B cell (primary cell): ENCODE results near the gene COL2A1. TPM values are rescaled to one million over a fixed set of nuclear protein-coding genes. Genes with fewer than 3 reads are reported as not detected.

Experiments
- ATAC-seq: fragments of 200-7000 bp; cut with Tn5 transposase; one replicate; pipeline ENCODE4 v1.10.0; 2021; ENCODE audit warnings: low read depth, mild to moderate bottlenecking, moderate number of reproducible peaks, moderate library complexity
- CTCF ChIA-PET: fragments of 350-600 bp; sonication (Branson Sonifier 250); formaldehyde crosslinking; loops from one replicate; lab custom pipeline; 2021; ENCODE audit warnings: antibody characterized with exemption, inconsistent platforms; lab: Charles Lee
- POLR2A ChIA-PET: fragments of 350-600 bp; sonication (Branson Sonifier 250); formaldehyde crosslinking; loops from one replicate; lab custom pipeline; 2021; ENCODE audit warnings: antibody characterized with exemption; lab: Charles Lee
- DNase-seq: peaks from one replicate; pipeline ENCODE4 v3.0.0; 2013
- H2AFZ ChIP-seq: 2 replicates; pipeline ENCODE4 v1.6.1; 2012; ENCODE audit warnings: mild to moderate bottlenecking, low read depth, low read length; ENCODE audit not compliant: insufficient read depth, poor library complexity, severe bottlenecking
- H3K27ac ChIP-seq, 2 donors: 1 replicate in 1 of 2; 2 replicates in 1 of 2; pipeline ENCODE4 v1.5.1; 2012 to 2013; ENCODE audit warnings: low read length in 2 of 2, mild to moderate bottlenecking in 2 of 2, moderate library complexity in 1 of 2
- H3K27me3 ChIP-seq, 4 experiments: fragments of 200-600 bp in 1 of 4; sonication (generic) in 1 of 4; replicated peaks in 1 of 4; 1 replicate in 2 of 4; 2 replicates in 2 of 4; pipeline versions ENCODE4 v1.6.1 to v1.7.0; 2013 to 2016; ENCODE audit warnings: low read length in 3 of 4, mild to moderate bottlenecking in 2 of 4, mixed read lengths in 1 of 4, moderate library complexity in 1 of 4; ENCODE audit not compliant: insufficient read depth in 4 of 4, control insufficient read depth in 3 of 4; ENCODE audit errors: control extremely low read depth in 1 of 4
- H3K36me3 ChIP-seq, 2 experiments: replicated peaks in 1 of 2; 1 replicate in 1 of 2; 2 replicates in 1 of 2; pipeline versions ENCODE4 v1.6.1 to v1.7.1; 2013; ENCODE audit warnings: low read length in 1 of 2; ENCODE audit not compliant: insufficient read depth in 2 of 2, control insufficient read depth in 1 of 2; ENCODE audit errors: control extremely low read depth in 1 of 2, extremely low read depth in 1 of 2
- H3K4me1 ChIP-seq, 2 donors: fragments of 200-600 bp in 1 of 2; sonication (generic) in 1 of 2; 1 replicate in 1 of 2; 2 replicates in 1 of 2; pipeline versions ENCODE4 v1.5.1 to v1.6.1; 2013 to 2017; ENCODE audit warnings: low read length in 2 of 2; ENCODE audit not compliant: control insufficient read depth in 2 of 2, insufficient read depth in 2 of 2
- H3K4me2 ChIP-seq: replicated peaks from 2 replicates; pipeline ENCODE3; 2012; ENCODE audit warnings: mild to moderate bottlenecking, low read depth, low read length; ENCODE audit not compliant: poor library complexity, severe bottlenecking
- H3K4me3 ChIP-seq, 5 experiments: fragments of 200-600 bp in 1 of 5; sonication (generic) in 1 of 5; 1 replicate in 3 of 5; 2 replicates in 2 of 5; pipeline versions ENCODE4 v1.5.1 to v1.7.0; 2011 to 2016; ENCODE audit warnings: low read length in 4 of 5, mild to moderate bottlenecking in 4 of 5, low read depth in 2 of 5, control low read depth in 1 of 5, moderate library complexity in 1 of 5; ENCODE audit not compliant: insufficient read depth in 1 of 5; ENCODE audit errors: control extremely low read depth in 1 of 5, extremely low read depth in 1 of 5
- H3K79me2 ChIP-seq: fragments of 200-600 bp; sonication (generic); one replicate; pipeline ENCODE4 v1.6.0; 2016; ENCODE audit warnings: low read length; ENCODE audit not compliant: control insufficient read depth, insufficient read depth
- H3K9ac ChIP-seq: fragments of 200-600 bp; sonication (generic); 2 replicates; pipeline ENCODE4 v1.6.1; 2017; ENCODE audit warnings: mild to moderate bottlenecking, low read length, moderate library complexity
- H3K9me3 ChIP-seq, 3 donors: one replicate each; pipeline versions ENCODE4 v1.6.1 to v1.7.1; 2013; ENCODE audit warnings: low read length in 2 of 3; ENCODE audit not compliant: control insufficient read depth in 2 of 3, insufficient read depth in 1 of 3; ENCODE audit errors: control extremely low read depth in 1 of 3
- H4K20me1 ChIP-seq: 2 replicates; pipeline ENCODE4 v1.6.0; 2012; ENCODE audit warnings: mild to moderate bottlenecking, low read length; ENCODE audit not compliant: insufficient read depth, control insufficient read depth, poor library complexity, severe bottlenecking
- H3K27ac Mint-ChIP-seq: one replicate; pipeline ENCODE4 v1.8.0; 2021; ENCODE audit warnings: mixed read lengths
- H3K27me3 Mint-ChIP-seq: one replicate; pipeline ENCODE4 v1.8.0; 2021; ENCODE audit warnings: mixed read lengths
- H3K4me1 Mint-ChIP-seq: one replicate; pipeline ENCODE4 v1.8.0; 2021; ENCODE audit warnings: mixed read lengths
- H3K4me3 Mint-ChIP-seq: one replicate; pipeline ENCODE4 v1.8.0; 2021; ENCODE audit warnings: mixed read lengths
- H3K9me3 Mint-ChIP-seq: one replicate; pipeline ENCODE4 v1.8.0; 2022; ENCODE audit warnings: mixed read lengths; ENCODE audit not compliant: insufficient read depth
- CTCF ChIP-seq: fragments of 200-600 bp; IDR thresholded peaks from one replicate; pipeline ENCODE4 v1.8.0; 2022; ENCODE audit warnings: antibody characterized with exemption, mild to moderate bottlenecking
- EZH2 ChIP-seq: IDR thresholded peaks from 2 replicates; pipeline ENCODE4 v1.6.1; 2012; ENCODE audit warnings: borderline replicate concordance, low read depth, mild to moderate bottlenecking, moderate library complexity, low read length; ENCODE audit not compliant: insufficient read depth, poor library complexity, severe bottlenecking
- WGBS: methylation state at CpG from one replicate; pipeline ENCODE4 v1.1.5; 2013; ENCODE audit warnings: missing lambda C conversion rate; ENCODE audit not compliant: insufficient coverage; 5-methylcytosine and 5-hydroxymethylcytosine counted together
- intact Hi-C: fragments of 100-400 bp; cut with micrococcal nuclease; formaldehyde crosslinking; loops from one replicate; pipeline ENCODE4 v1.10.0; 2022
- polyA plus RNA-seq: library from polyadenylated mRNA; depleted of rRNA; stranded (reverse); fragments of >200 nt; gene quantifications from 2 replicates; pipeline ENCODE4 v1.2.3, GENCODE V29; 2012
- total RNA-seq, 2 donors: library from RNA; stranded (reverse); fragments of 120-200 nt in 1 of 2; gene quantifications; 1 replicate in 1 of 2; 2 replicates in 1 of 2; pipeline versions ENCODE4 v1.2.3 to v1.2.4, GENCODE V29; 2013 to 2022

Gene COL2A1
- total and polyA plus RNA-seq, 2 donors (not counting 1 experiment from before 2014, with no cell fraction given), result not detected

DNA sequence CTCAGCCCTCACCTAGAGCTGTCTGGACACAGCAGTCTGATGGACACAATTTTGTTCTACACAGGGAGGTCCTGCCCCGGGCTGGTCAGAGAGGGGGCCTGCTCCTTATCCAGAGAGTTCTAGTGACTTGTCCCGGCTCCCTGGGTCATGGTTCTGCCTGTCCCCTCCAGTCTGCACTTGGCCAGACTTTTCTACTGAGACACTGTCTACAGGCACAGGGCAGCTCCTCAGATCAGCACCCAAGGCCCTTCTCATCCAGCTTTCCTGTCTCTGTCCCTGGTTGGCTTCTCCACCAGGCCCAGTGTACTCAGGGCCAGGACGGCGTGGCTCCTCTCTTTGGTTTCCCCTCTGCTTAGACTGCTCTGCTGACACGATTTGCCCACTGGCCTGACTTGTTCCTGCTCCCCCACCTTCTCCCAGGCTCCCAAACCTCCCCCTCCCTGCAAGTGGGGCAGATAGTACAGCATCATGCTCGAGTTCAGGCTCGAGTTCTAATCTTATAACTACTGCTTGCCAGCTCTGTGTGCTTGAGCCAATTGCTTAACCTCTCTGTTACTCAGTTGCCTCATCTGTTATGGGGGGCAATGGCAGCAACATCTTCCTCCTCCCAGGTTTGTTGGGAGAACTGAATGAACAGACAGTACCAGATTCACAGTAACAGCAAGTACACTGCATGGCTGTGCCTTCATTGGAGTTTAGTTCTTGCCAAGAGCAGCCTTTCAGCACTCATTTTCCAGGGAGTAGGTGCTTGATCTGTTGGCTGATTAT is 22.0 kb upstream of the COL2A1 start:
- no peaks in the 10 kb centered on the region for H3K79me2 ChIP-seq
- H3K27ac Mint-ChIP-seq, result no peak overlapping the region
- H3K9ac ChIP-seq, result no peak overlapping the region
- H3K4me1 Mint-ChIP-seq, result peaks cover 10% of the 10 kb centered on the region
- no peak overlapping the region for H3K4me2 ChIP-seq
- no peaks in the 10 kb centered on the region for H3K9me3 Mint-ChIP-seq
- peaks cover 5 to 9% of the 10 kb centered on the region in 2 donors for H3K4me1 ChIP-seq
- ATAC-seq, result no peak
- H3K4me3 Mint-ChIP-seq, result no peak overlapping the region
- POLR2A ChIA-PET, result no interaction called here
- WGBS, result 89% methylated on average over 7 of the region's 7 CpGs
- no peaks in the 10 kb centered on the region for H3K36me3 ChIP-seq
- H4K20me1 ChIP-seq, result no peaks in the 10 kb centered on the region
- peaks cover 9% of the 10 kb centered on the region for H3K27me3 Mint-ChIP-seq
- no peak overlapping the region for H3K27ac ChIP-seq
- TF ChIP-seq CTCF, result no peak
- TF ChIP-seq EZH2, result no peak
- H3K27me3 ChIP-seq, result peaks cover 0 to 5% (median 0%) of the 10 kb centered on the region in 4 experiments
- intact Hi-C loops, result no loop called here
- no peak overlapping the region for H2AFZ ChIP-seq
- H3K4me3 ChIP-seq, result no peak overlapping the region
- DNase-seq, result no peak
- CTCF ChIA-PET, result no interaction called here
- no peaks in the 10 kb centered on the region for H3K9me3 ChIP-seq

- CTCF ChIA-PET, result no interaction called here
Observed at GRCh38 chr12:48025281-48025680, 21.0 kb upstream of the COL2A1 start.

More at GRCh38 chr12:48025281-48025680, 21.0 kb upstream of the COL2A1 start:
- Histone ChIP-seq H3K9me3 (no peaks in the 10 kb centered on the region), H3K79me2 (no peaks in the 10 kb centered on the region), H3K27me3 (peaks cover 0 to 6% (median 0%) of the 10 kb centered on the region in 4 experiments), H3K4me3 (no peak overlapping the region), H4K20me1 (no peaks in the 10 kb centered on the region), H2AFZ (no peak overlapping the region), H3K36me3 (no peaks in the 10 kb centered on the region), H3K9ac (no peak overlapping the region), H3K4me2 (no peak overlapping the region), H3K4me1 (peaks cover 5 to 9% of the 10 kb centered on the region in 2 donors), H3K27ac (no peak overlapping the region)
- POLR2A ChIA-PET, result no interaction called here
- H3K27me3 Mint-ChIP-seq, result peaks cover 9% of the 10 kb centered on the region
- ATAC-seq, result no peak
- intact Hi-C loops, result no loop called here
- 93% methylated on average over 6 of the region's 7 CpGs for WGBS
- no peaks in the 10 kb centered on the region for H3K9me3 Mint-ChIP-seq
- no peak overlapping the region for H3K27ac Mint-ChIP-seq
- no peak overlapping the region for H3K4me3 Mint-ChIP-seq
- DNase-seq, result no peak
- TF ChIP-seq EZH2, result no peak
- no peak for TF ChIP-seq CTCF
- peaks cover 10% of the 10 kb centered on the region for H3K4me1 Mint-ChIP-seq
